ENCODE results near the gene LAX1. TPM values are rescaled to one million over a fixed set of nuclear protein-coding genes. Genes with fewer than 3 reads are reported as not detected.
A peak's percentile ranks its signal among the peaks of the same experiment; 100 is the strongest.
"Not testable (repeated sequence)": the region's sequence is repeated elsewhere in the genome, so short reads cannot be mapped to it uniquely, and the experiment has no call there.

The LAX1 gene
- polyA plus RNA-seq, 6 donors from 2014 or later = 3.8 to 9.3 (median 6.3) TPM; not detected in 1

GRCh38 chr1:203776636-203777035, 11.7 kb downstream of the LAX1 start:
- ATAC-seq (ENCODE audit: low read depth in 2 of 2) (peak; percentile 35 to 47), DNase-seq (no peak)
- Mint-ChIP-seq H3K4me3 (no peak overlapping the region), H3K9me3 (no peaks in the 10 kb centered on the region), H3K4me1 (peaks cover 9 to 15% (median 14%) of the 10 kb centered on the region in 3 donors), H3K27ac (peak overlapping the region in 4 of 6 donors; percentile 0 to 83 (median 50)), H3K27me3 (no peaks in the 10 kb centered on the region), H3K36me3 (no peaks in the 10 kb centered on the region)

GRCh38 chr1:203777596-203777995, 12.6 kb downstream of the LAX1 start:
- H3K36me3 Mint-ChIP-seq = no peaks in the 10 kb centered on the region
- ATAC-seq (ENCODE audit: low read depth in 2 of 2) = no peak
- peaks cover 9 to 20% (median 14%) of the 10 kb centered on the region in 3 donors for H3K4me1 Mint-ChIP-seq
- H3K4me3 Mint-ChIP-seq = no peak overlapping the region
- H3K27ac Mint-ChIP-seq = no peak overlapping the region
- no peak for DNase-seq
- no peaks in the 10 kb centered on the region for H3K9me3 Mint-ChIP-seq
- no peaks in the 10 kb centered on the region for H3K27me3 Mint-ChIP-seq

GRCh38 chr1:203778146-203778545, 13.2 kb downstream of the LAX1 start:
- ATAC-seq (ENCODE audit: low read depth in 2 of 2) (no peak), DNase-seq (no peak)
- Mint-ChIP-seq H3K9me3 (no peaks in the 10 kb centered on the region), H3K4me1 (peaks cover 11 to 20% (median 14%) of the 10 kb centered on the region in 3 donors), H3K27me3 (no peaks in the 10 kb centered on the region), H3K4me3 (no peak overlapping the region), H3K27ac (no peak overlapping the region), H3K36me3 (no peaks in the 10 kb centered on the region)

- no peak for DNase-seq
- ATAC-seq (ENCODE audit: low read depth in 2 of 2) = no peak
- H3K27ac Mint-ChIP-seq = peak overlapping the region in 1 of 6 donors; percentile 74
- no peaks in the 10 kb centered on the region for H3K9me3 Mint-ChIP-seq
- no peak overlapping the region for H3K4me3 Mint-ChIP-seq
- no peaks in the 10 kb centered on the region for H3K36me3 Mint-ChIP-seq
- peaks cover 11 to 20% (median 14%) of the 10 kb centered on the region in 3 donors for H3K4me1 Mint-ChIP-seq
- H3K27me3 Mint-ChIP-seq = no peaks in the 10 kb centered on the region
These were observed 13.8 kb downstream of the LAX1 start for GRCh38 chr1:203778789-203779188.

- H3K27me3 Mint-ChIP-seq = no peaks in the 10 kb centered on the region
- peaks cover under 1 to 5% (median 2%) of the 10 kb centered on the region in 3 donors for H3K4me1 Mint-ChIP-seq
- no peaks in the 10 kb centered on the region for H3K36me3 Mint-ChIP-seq
- no peak for DNase-seq
- H3K9me3 Mint-ChIP-seq = no peaks in the 10 kb centered on the region
- peak overlapping the region in 2 of 6 donors; percentile 43 to 67 for H3K27ac Mint-ChIP-seq
- H3K4me3 Mint-ChIP-seq = no peak overlapping the region
- ATAC-seq (ENCODE audit: low read depth in 2 of 2) = no peak
These were observed 17.0 kb downstream of the LAX1 start for GRCh38 chr1:203781962-203782361.

- Mint-ChIP-seq H3K4me3 (no peak overlapping the region), H3K27ac (no peak overlapping the region), H3K36me3 (no peaks in the 10 kb centered on the region), H3K27me3 (no peaks in the 10 kb centered on the region), H3K4me1 (peaks cover 0 to 5% (median 2%) of the 10 kb centered on the region in 3 donors), H3K9me3 (no peaks in the 10 kb centered on the region)
- ATAC-seq (ENCODE audit: low read depth in 2 of 2) (no peak), DNase-seq (no peak)
These were observed 25.0 kb downstream of the LAX1 start for GRCh38 chr1:203789966-203790365.

- ATAC-seq (ENCODE audit: low read depth in 2 of 2) (no peak), DNase-seq (no peak)
- no peaks in the 10 kb centered on the region for H3K9me3 Mint-ChIP-seq
- peaks cover 0 to 7% of the 10 kb centered on the region in 2 donors for H3K36me3 Mint-ChIP-seq
- H3K4me1 Mint-ChIP-seq = peaks cover 3 to 18% (median 9%) of the 10 kb centered on the region in 3 donors
- no peak overlapping the region for H3K4me3 Mint-ChIP-seq
- H3K27me3 Mint-ChIP-seq = no peaks in the 10 kb centered on the region
- no peak overlapping the region for H3K27ac Mint-ChIP-seq
These were observed 26.5 kb downstream of the LAX1 start for GRCh38 chr1:203791498-203791897.

- H3K9me3 Mint-ChIP-seq = no peaks in the 10 kb centered on the region
- no peaks in the 10 kb centered on the region for H3K27me3 Mint-ChIP-seq
- DNase-seq (no peak), ATAC-seq (ENCODE audit: low read depth in 2 of 2) (no peak)
- H3K4me1 Mint-ChIP-seq = peaks cover 13 to 26% (median 15%) of the 10 kb centered on the region in 3 donors
- H3K27ac Mint-ChIP-seq = no peak overlapping the region
- no peak overlapping the region for H3K4me3 Mint-ChIP-seq
- H3K36me3 Mint-ChIP-seq = peaks cover 0 to 12% of the 10 kb centered on the region in 2 donors
These were observed 27.5 kb downstream of the LAX1 start for GRCh38 chr1:203792486-203792885.

GRCh38 chr1:203793561-203793960, 28.6 kb downstream of the LAX1 start:
- Mint-ChIP-seq H3K4me1 (peaks cover 24 to 34% (median 25%) of the 10 kb centered on the region in 3 donors), H3K36me3 (peaks cover 0 to 18% of the 10 kb centered on the region in 2 donors), H3K4me3 (peak overlapping the region in 1 of 8 donors; percentile 7), H3K27ac (peak overlapping the region in 1 of 6 donors; percentile 65)
- ATAC-seq (ENCODE audit: low read depth in 2 of 2); H3K27me3 Mint-ChIP-seq; DNase-seq; H3K9me3 Mint-ChIP-seq: not testable (repeated sequence)

- no peaks in the 10 kb centered on the region for H3K9me3 Mint-ChIP-seq
- peak overlapping the region; percentile 91 to 99 (median 96) for H3K4me3 Mint-ChIP-seq
- H3K27me3 Mint-ChIP-seq = no peaks in the 10 kb centered on the region
- no peak for ATAC-seq (ENCODE audit: low read depth in 2 of 2)
- no peak for DNase-seq
- peaks cover 25 to 44% (median 29%) of the 10 kb centered on the region in 3 donors for H3K4me1 Mint-ChIP-seq
- H3K36me3 Mint-ChIP-seq = peaks cover 0 to 18% of the 10 kb centered on the region in 2 donors
- H3K27ac Mint-ChIP-seq = peak overlapping the region; percentile 93 to 99 (median 98)
These were observed 29.9 kb downstream of the LAX1 start for GRCh38 chr1:203794764-203795440.

- Mint-ChIP-seq H3K4me1 (peaks cover 25 to 48% (median 29%) of the 10 kb centered on the region in 3 donors), H3K9me3 (no peaks in the 10 kb centered on the region), H3K4me3 (peak within 1 kb of the TSS; percentile 91 to 99 (median 96)), H3K27ac (peak within 1 kb of the TSS; percentile 93 to 99 (median 98)), H3K27me3 (no peaks in the 10 kb centered on the region), H3K36me3 (peaks cover 0 to 18% of the 10 kb centered on the region in 2 donors)
- peak; percentile 98 for DNase-seq
- peak; percentile 97 to 98 for ATAC-seq (ENCODE audit: low read depth in 2 of 2)
These were observed 30.7 kb downstream of the LAX1 start, which contains the start of the genes ZBED6 and ZC3H11A for GRCh38 chr1:203795441-203796235. TSS of gene ZBED6 (plus strand) at chr1:203795623. CDS start at chr1:203797523, 1,900 bp downstream. TSS of gene ZC3H11A (plus strand) at chr1:203795623. CDS start at chr1:203817071, 21,448 bp downstream.

- peak overlapping the region; percentile 91 to 99 (median 96) for H3K27ac Mint-ChIP-seq
- no peak for ATAC-seq (ENCODE audit: low read depth in 2 of 2)
- H3K4me1 Mint-ChIP-seq = peaks cover 25 to 50% (median 29%) of the 10 kb centered on the region in 3 donors
These were observed 31.2 kb downstream of the LAX1 start for GRCh38 chr1:203796236-203796605.

GRCh38 chr1:203797216-203797615, 32.2 kb downstream of the LAX1 start:
- DNase-seq (no peak), ATAC-seq (ENCODE audit: low read depth in 2 of 2) (no peak)
- no peaks in the 10 kb centered on the region for H3K9me3 Mint-ChIP-seq
- peak overlapping the region in 6 of 8 donors; percentile 76 to 99 (median 95) for H3K4me3 Mint-ChIP-seq
- peak overlapping the region in 4 of 6 donors; percentile 52 to 96 (median 74) for H3K27ac Mint-ChIP-seq
- H3K4me1 Mint-ChIP-seq = peaks cover 25 to 54% (median 29%) of the 10 kb centered on the region in 3 donors
- H3K27me3 Mint-ChIP-seq = no peaks in the 10 kb centered on the region
- peaks cover 0 to 18% of the 10 kb centered on the region in 2 donors for H3K36me3 Mint-ChIP-seq

More at GRCh38 chr1:203796236-203796605, 31.2 kb downstream of the LAX1 start:
- Mint-ChIP-seq H3K36me3 (peaks cover 0 to 18% of the 10 kb centered on the region in 2 donors), H3K4me3 (peak overlapping the region; percentile 91 to 99 (median 96)), H3K9me3 (no peaks in the 10 kb centered on the region), H3K27me3 (no peaks in the 10 kb centered on the region)
- DNase-seq = peak; percentile 26

Measured in naive B cell (primary cell).